ENCODE results near the gene HDAC5.
A peak's percentile ranks its signal among the peaks of the same experiment; 100 is the strongest.

The HDAC5 gene

DNA sequence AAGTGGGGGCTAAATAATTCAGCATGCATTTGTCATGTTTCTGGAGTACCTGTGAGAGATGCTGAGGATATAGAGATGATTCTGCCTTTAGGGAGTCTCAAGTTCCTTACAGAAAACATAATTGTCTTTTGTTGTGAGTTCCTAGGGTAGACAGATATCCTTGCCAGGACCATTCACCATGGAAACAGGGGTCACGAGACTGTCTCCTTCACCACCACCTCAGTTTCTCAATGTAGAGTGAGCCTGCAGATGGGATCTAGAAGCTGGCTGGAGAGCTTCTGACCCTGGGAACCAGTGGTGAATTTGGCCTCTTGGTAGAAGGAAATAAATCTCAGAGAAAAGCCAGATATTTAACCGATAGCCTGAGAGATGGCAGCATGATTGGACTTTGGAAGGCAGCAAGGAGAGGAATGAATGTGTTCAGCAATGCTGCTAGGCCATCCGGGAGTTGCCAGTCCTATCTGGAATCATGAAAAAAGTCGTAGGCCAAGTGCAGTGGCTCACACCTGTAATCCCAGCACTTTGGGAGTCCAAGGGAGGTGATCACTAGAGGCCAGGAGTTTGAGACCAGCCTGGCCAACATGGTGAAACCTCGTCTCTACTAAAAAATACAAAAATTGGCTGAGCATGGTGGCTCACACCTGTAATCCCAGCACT lies 7.4 kb upstream of the HDAC5 start:
- Histone ChIP-seq H3K9me3 (ENCODE audit: severe bottlenecking) (no peaks in the 10 kb centered on the region), H3K4me3 (ENCODE audit: severe bottlenecking) (no peak overlapping the region), H3K4me1 (ENCODE audit: insufficient read depth, poor library complexity, severe bottlenecking) (peaks cover 3% of the 10 kb centered on the region), H3K36me3 (ENCODE audit: low read depth) (no peaks in the 10 kb centered on the region), H3K27ac (ENCODE audit: poor library complexity, severe bottlenecking) (no peak overlapping the region), H3K27me3 (ENCODE audit: insufficient read depth, poor library complexity, severe bottlenecking) (no peaks in the 10 kb centered on the region)
- DNase-seq (ENCODE audit: low spot score) (no peak), ATAC-seq (ENCODE audit: low read depth) (no peak)
- TF ChIP-seq, protein P1, sequence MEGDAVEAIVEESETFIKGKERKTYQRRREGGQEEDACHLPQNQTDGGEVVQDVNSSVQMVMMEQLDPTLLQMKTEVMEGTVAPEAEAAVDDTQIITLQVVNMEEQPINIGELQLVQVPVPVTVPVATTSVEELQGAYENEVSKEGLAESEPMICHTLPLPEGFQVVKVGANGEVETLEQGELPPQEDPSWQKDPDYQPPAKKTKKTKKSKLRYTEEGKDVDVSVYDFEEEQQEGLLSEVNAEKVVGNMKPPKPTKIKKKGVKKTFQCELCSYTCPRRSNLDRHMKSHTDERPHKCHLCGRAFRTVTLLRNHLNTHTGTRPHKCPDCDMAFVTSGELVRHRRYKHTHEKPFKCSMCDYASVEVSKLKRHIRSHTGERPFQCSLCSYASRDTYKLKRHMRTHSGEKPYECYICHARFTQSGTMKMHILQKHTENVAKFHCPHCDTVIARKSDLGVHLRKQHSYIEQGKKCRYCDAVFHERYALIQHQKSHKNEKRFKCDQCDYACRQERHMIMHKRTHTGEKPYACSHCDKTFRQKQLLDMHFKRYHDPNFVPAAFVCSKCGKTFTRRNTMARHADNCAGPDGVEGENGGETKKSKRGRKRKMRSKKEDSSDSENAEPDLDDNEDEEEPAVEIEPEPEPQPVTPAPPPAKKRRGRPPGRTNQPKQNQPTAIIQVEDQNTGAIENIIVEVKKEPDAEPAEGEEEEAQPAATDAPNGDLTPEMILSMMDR (IDR thresholded peaks at IDR 0.05; ENCODE audit: poor library complexity, severe bottlenecking), result no peak

DNA sequence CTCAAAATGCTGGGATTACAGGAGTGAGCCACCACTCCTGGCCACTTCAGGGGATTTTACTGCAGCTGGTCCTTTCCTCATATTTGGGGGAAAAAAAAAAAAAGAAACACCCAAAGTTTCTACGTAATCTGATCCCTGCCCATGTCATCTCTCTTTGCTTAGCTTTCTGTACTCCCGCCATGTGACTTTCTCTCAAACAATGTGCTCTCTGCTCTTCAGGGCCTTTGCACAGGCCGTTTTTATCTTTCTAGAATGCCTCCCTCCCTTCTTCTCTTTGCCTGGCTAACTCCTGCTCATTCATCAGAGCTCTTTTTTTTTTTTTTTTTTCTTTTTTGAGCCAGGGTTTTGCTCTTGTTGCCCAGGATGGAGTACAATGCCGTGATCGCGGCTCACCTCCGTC lies 4.9 kb upstream of the HDAC5 start:
- TF ChIP-seq, protein P1 (IDR thresholded peaks at IDR 0.05; ENCODE audit: poor library complexity, severe bottlenecking), result no peak
- Histone ChIP-seq H3K36me3 (ENCODE audit: low read depth) (no peaks in the 10 kb centered on the region), H3K27ac (ENCODE audit: poor library complexity, severe bottlenecking) (no peak overlapping the region), H3K27me3 (ENCODE audit: insufficient read depth, poor library complexity, severe bottlenecking) (no peaks in the 10 kb centered on the region), H3K9me3 (ENCODE audit: severe bottlenecking) (no peaks in the 10 kb centered on the region), H3K4me1 (ENCODE audit: insufficient read depth, poor library complexity, severe bottlenecking) (peaks cover 3% of the 10 kb centered on the region), H3K4me3 (ENCODE audit: severe bottlenecking) (no peak overlapping the region)
- DNase-seq (ENCODE audit: low spot score) (no peak), ATAC-seq (ENCODE audit: low read depth) (no peak)

DNA sequence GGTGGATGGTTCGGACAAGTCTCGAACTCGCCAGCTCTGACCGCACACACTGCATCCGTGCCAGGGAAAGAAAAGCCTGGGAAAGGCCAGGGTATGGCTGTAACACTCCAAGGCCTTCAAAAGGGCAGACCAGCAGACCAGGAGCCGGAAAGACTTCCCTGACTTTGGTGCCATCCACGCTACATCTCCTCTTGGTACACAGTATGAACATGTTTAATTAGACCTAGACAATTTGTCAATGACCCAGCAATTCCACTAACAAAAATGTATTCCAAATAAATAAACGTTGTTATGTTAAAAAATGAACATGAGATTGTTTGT lies 637 bp upstream of the HDAC5 start:
- Histone ChIP-seq H3K4me1 (ENCODE audit: insufficient read depth, poor library complexity, severe bottlenecking) (no peaks in the 10 kb centered on the region), H3K27ac (ENCODE audit: poor library complexity, severe bottlenecking) (peak overlapping the region; percentile 35), H3K36me3 (ENCODE audit: low read depth) (no peaks in the 10 kb centered on the region), H3K9me3 (ENCODE audit: severe bottlenecking) (no peaks in the 10 kb centered on the region), H3K27me3 (ENCODE audit: insufficient read depth, poor library complexity, severe bottlenecking) (no peaks in the 10 kb centered on the region), H3K4me3 (ENCODE audit: severe bottlenecking) (peak overlapping the region; percentile 95)
- TF ChIP-seq, protein P1 (IDR thresholded peaks at IDR 0.05; ENCODE audit: poor library complexity, severe bottlenecking), result peak; percentile 44
- ATAC-seq (ENCODE audit: low read depth) (no peak), DNase-seq (ENCODE audit: low spot score) (no peak)

DNA sequence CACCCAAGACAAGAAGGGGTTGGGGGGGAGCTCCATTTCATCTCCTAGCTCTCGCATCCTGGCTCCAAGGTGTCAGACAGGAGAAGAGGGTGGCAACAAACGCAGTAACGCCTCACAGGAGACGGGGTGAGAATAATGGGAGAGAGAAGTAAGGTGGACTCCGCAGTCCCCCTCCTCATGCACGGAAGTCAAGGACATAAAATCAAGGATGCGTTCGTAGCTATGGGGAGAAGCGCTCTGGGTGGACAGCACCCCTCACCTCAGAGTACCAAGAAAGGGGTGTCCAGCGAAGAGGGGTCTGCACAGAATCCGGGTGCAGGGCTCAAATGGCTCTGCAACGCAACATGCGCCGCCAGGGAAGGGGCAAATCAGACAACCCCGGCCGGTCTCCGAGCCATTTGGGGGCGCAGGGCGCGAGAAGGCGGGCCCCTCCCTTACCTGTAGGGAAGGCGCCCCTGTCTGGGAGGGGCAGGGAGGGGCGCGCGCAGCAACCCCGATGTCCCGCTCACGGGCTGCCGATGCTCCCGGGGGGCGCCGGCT lies 555 bp downstream of the HDAC5 start:
- TF ChIP-seq, protein P1 (IDR thresholded peaks at IDR 0.05; ENCODE audit: poor library complexity, severe bottlenecking), result no peak
- Histone ChIP-seq H3K36me3 (ENCODE audit: low read depth) (no peaks in the 10 kb centered on the region), H3K27me3 (ENCODE audit: insufficient read depth, poor library complexity, severe bottlenecking) (no peaks in the 10 kb centered on the region), H3K4me3 (ENCODE audit: severe bottlenecking) (peak overlapping the region; percentile 95), H3K9me3 (ENCODE audit: severe bottlenecking) (no peaks in the 10 kb centered on the region), H3K27ac (ENCODE audit: poor library complexity, severe bottlenecking) (peak overlapping the region; percentile 35), H3K4me1 (ENCODE audit: insufficient read depth, poor library complexity, severe bottlenecking) (no peaks in the 10 kb centered on the region)
- ATAC-seq (ENCODE audit: low read depth) (no peak), DNase-seq (ENCODE audit: low spot score) (no peak)

Data from RWPE2 (cell line).